NB4 (cell line): Measurements from ENCODE around the gene RELB.

ENCODE experiments used
- DNase-seq: peaks from one replicate; pipeline ENCODE4 v3.0.0; 2010; ENCODE audit warnings: low read depth
- H3K4me3 ChIP-seq: one replicate; pipeline ENCODE4 v1.5.1; 2011; ENCODE audit warnings: mild to moderate bottlenecking, low read depth, low read length, moderate library complexity
- MYC ChIP-seq: IDR thresholded peaks from 2 replicates; pipeline ENCODE4 v1.6.1; 2011; ENCODE audit warnings: low read depth, low read length
- POLR2A ChIP-seq: IDR thresholded peaks from 2 replicates; pipeline ENCODE4 v1.6.1; 2011; ENCODE audit warnings: mild to moderate bottlenecking; ENCODE audit not compliant: insufficient read length; ENCODE audit errors: extremely low read depth
- TF ChIP-seq, protein P1 (sequence below): IDR thresholded peaks from 2 replicates; pipeline ENCODE4 v1.6.1; 2011; ENCODE audit warnings: low read depth, low read length
- TF ChIP-seq, protein P2 (sequence below): IDR thresholded peaks from one replicate; pipeline ENCODE4 v1.5.1; 2012; ENCODE audit warnings: low read depth, low read length

RELB gene

DNA sequence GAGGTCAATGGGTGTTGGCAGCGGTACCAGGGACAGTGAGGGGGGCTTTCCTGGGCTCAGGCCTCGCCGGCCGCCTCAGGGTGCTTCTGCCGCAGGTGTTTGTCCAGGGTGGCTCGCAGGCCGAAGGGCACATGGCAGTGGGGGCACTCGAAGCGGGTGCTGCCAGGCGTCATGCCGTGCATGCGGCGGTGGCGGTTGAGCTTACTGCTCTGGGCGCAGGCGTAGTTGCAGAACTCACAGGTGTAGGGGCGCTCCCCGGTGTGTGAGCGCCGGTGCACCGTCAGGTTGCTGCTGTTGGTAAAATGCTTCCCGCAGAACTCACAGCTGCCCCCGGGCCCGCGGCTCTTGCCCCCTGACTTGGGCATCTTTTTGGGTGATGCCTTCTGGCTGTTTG is 70.3 kb downstream of the RELB start:
- no peak for DNase-seq
- H3K4me3 ChIP-seq: no peak overlapping the region
- TF ChIP-seq, protein P1, sequence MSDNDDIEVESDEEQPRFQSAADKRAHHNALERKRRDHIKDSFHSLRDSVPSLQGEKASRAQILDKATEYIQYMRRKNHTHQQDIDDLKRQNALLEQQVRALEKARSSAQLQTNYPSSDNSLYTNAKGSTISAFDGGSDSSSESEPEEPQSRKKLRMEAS: no peak
- TF ChIP-seq MYC (no peak), POLR2A (no peak)
- TF ChIP-seq, protein P2, sequence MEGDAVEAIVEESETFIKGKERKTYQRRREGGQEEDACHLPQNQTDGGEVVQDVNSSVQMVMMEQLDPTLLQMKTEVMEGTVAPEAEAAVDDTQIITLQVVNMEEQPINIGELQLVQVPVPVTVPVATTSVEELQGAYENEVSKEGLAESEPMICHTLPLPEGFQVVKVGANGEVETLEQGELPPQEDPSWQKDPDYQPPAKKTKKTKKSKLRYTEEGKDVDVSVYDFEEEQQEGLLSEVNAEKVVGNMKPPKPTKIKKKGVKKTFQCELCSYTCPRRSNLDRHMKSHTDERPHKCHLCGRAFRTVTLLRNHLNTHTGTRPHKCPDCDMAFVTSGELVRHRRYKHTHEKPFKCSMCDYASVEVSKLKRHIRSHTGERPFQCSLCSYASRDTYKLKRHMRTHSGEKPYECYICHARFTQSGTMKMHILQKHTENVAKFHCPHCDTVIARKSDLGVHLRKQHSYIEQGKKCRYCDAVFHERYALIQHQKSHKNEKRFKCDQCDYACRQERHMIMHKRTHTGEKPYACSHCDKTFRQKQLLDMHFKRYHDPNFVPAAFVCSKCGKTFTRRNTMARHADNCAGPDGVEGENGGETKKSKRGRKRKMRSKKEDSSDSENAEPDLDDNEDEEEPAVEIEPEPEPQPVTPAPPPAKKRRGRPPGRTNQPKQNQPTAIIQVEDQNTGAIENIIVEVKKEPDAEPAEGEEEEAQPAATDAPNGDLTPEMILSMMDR: no peak

DNA sequence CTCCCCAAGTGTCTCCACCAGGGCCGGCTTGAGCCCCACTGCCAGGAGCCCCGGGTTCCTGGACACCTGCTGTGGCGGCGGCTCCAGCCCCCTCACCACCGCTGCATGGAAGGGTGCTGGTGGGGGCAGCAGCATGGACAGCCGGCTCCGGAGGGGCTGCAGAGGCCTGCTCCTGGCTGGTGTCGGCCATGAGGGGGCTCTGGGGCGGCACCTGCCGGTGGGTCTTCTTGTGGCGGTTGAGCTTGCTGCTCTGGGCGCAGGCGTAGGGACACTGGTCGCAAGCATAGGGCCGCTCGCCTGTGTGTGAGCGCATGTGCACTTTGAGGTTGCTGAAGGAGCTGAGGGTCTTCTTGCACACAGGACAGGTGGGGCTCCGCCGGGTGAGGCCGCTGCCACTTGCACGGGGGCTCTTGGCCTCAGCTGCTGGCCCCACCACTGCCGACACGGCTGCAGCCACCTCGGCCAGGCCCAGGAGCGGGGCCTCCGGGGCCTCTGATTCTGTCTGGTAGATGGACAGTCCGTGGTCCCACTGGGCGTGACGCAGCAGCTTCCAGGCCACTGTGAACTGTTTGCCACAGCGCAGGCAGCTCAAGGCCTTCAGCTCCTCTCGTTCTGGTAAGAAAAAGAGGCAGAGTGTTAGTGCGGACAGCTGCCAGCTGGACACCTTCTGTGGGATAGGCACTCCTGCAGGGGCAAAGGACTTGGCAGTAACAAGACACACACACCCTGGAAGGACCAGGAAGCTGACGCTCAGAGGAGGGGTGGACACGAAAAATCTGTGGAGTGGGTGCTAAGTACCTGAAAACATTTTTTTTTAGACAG is 70.9 kb downstream of the RELB start:
- DNase-seq: no peak
- TF ChIP-seq POLR2A: no peak
- no peak for TF ChIP-seq MYC
- TF ChIP-seq, protein P2: no peak
- TF ChIP-seq, protein P1: no peak
- H3K4me3 ChIP-seq: no peak overlapping the region

DNA sequence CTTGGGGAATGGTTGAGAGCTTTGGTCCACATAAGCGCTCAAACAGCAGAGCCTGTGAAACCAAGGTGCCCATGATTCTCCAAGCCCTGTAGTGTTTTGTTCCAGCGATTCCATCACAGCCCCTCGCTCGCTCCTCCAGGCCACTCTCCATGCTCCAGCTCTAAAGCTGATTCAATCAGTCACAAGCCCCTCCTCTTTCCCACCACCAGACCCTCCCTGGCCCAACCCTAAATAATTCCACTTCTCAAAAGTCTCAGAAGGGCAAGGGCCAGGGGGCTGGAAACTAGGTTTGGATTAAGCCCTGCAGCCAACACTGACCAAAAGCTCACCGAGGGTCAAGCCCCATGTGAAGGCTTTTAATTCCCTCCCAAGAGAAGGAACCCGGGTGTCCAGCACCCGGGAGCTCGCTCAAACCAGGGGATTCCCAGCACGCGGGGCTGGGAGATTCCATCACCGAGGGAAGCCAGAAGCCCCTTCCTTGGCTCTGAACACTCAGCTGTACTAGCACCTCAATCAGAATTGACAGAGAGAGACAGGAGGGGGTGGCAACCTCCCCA is 73.6 kb downstream of the RELB start:
- no peak for TF ChIP-seq POLR2A
- TF ChIP-seq, protein P2: no peak
- TF ChIP-seq MYC: no peak
- TF ChIP-seq, protein P1: no peak
- DNase-seq: no peak
- peak overlapping the region; percentile 48 for H3K4me3 ChIP-seq

DNA sequence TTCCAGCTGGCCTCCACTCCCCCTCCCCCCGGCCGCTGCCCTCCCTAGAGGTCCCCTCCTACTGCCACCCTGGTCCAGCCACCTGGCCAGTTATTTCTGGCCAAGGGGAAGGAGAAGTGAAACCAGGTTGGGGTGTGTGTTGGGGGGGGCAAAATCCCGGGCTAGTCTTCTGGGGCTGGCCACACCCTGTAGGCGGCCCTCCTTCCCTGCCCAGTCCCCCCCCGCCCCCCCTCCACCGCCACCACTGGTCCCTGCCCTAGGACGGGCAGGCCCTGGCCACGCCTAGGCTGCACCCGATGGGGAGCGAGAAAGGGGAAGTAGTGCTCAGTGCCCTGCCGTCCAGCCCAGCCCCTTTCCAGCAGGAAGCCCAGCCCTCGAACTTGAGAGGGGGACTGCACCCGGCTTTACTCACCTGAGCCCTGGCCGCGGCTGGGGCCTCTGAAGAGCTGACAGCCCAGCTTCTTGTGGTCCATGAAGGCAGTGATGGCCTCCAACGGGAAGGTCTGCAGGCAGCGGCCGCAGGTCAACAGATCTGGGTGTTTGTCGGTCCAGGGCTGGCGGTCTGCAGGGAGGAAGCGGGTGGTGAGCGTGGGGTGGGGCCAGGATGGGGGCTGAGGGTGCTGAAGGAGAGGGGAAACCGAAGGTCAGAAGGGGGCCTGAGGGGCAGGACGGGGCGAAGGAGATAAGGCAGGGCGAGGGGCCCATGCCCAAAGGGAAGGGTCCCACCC is 74.2 kb downstream of the RELB start:
- TF ChIP-seq, protein P2: no peak
- peak; percentile 26 for TF ChIP-seq POLR2A
- peak overlapping the region; percentile 68 for H3K4me3 ChIP-seq
- DNase-seq: peak; percentile 92

DNA sequence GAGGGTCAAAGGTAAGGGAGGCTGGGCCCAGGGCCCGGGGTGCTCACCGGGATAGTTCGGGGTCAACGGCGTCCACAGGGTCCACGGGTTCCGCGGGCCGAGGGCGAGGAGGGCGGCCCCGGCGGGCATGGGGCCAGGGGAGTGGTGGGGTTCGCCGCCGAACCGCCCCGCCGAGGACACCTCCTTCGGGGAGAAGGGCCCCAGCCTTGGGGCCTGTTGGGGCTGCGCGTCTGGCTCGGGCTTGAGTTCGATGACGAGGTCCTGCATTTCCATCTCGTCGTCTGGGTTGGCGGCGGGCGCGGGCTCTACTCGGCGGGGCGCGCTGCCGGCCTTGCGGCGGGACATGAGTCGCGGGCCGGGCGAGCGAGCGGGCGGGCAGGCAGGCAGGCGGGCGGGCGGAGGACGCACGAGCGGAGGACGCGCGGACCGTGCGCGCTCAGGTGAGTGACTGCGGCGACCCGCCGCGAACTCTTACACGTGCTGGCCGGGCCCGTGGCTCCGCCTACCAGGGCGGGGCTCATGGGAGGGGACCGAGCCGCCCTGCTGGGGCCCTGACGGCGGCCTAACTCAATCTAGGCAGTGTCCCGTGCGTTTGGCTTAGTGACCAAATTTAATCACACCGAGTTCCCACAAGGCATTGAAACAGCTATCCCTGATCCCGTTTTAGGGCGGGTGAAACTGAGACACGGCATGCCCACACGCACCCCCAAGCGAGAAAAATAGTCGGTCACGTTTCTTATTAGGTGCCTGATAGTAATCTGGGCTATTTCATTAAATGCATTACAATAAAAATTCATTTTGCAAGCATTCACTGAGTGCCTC is 75.0 kb downstream of the RELB start, which contains the start of gene ZNF296:
Gene ZNF296 (minus strand): TSS at position 450 of the 822 bp plus-strand sequence. CDS start 105 bp downstream, at position 345.
- peak; percentile 84 for DNase-seq
- H3K4me3 ChIP-seq: peak within 1 kb of the TSS; percentile 68

More for the DNA sequence above, 75.0 kb downstream of the RELB start, which contains the start of gene ZNF296:
- TF ChIP-seq, protein P1: peak; percentile 84
- TF ChIP-seq, protein P2: no peak
- TF ChIP-seq MYC (peak; percentile 89), POLR2A (peak; percentile 48)
